ENCODE data around the gene GMNN.
A peak's percentile ranks its signal among the peaks of the same experiment; 100 is the strongest.

Gene GMNN

GRCh38 chr6:24778121-24778520, 3.4 kb downstream of the GMNN start:
- TF ChIP-seq EZH2phosphoT487 (IDR thresholded peaks at IDR 0.05; ENCODE audit: low read depth) = no peak
- no peak for TF ChIP-seq CTCF (IDR thresholded peaks at IDR 0.05; ENCODE audit: low read depth, low read length)
- Histone ChIP-seq H3K79me2 (ENCODE audit: low read length) (peaks cover 76% of the 10 kb centered on the region), H3K27ac (ENCODE audit: low read length) (no peak overlapping the region), H3K9me3 (ENCODE audit: insufficient read depth, low read length) (no peaks in the 10 kb centered on the region), H3K27me3 (ENCODE audit: low read depth, low read length) (no peaks in the 10 kb centered on the region), H4K20me1 (ENCODE audit: insufficient read depth, low read length) (peaks cover 37% of the 10 kb centered on the region), H3K9ac (ENCODE audit: low read length) (no peak overlapping the region), H3K36me3 (replicated peaks; ENCODE audit: low read depth, low read length) (peaks cover 36% of the 10 kb centered on the region), H3K4me1 (ENCODE audit: low read length) (peaks cover 16% of the 10 kb centered on the region), H2AFZ (ENCODE audit: low read depth, low read length) (no peak overlapping the region), H3K4me2 (ENCODE audit: low read length) (0 out of 2 replicates have a peak overlapping the region, but pooled peaks have one; percentile 89), H3K4me3 (ENCODE audit: low read length) (no peak overlapping the region)

GRCh38 chr6:24778878-24779277, 4.1 kb downstream of the GMNN start:
- H3K4me3 ChIP-seq (ENCODE audit: low read length) = no peak overlapping the region
- no peak overlapping the region for H3K27ac ChIP-seq (ENCODE audit: low read length)
- H4K20me1 ChIP-seq (ENCODE audit: insufficient read depth, low read length) = peaks cover 37% of the 10 kb centered on the region
- no peaks in the 10 kb centered on the region for H3K9me3 ChIP-seq (ENCODE audit: insufficient read depth, low read length)
- H3K27me3 ChIP-seq (ENCODE audit: low read depth, low read length) = no peaks in the 10 kb centered on the region
- no peak overlapping the region for H3K9ac ChIP-seq (ENCODE audit: low read length)
- peaks cover 16% of the 10 kb centered on the region for H3K4me1 ChIP-seq (ENCODE audit: low read length)
- TF ChIP-seq CTCF (IDR thresholded peaks at IDR 0.05; ENCODE audit: low read depth, low read length) = no peak
- no peak for TF ChIP-seq EZH2phosphoT487 (IDR thresholded peaks at IDR 0.05; ENCODE audit: low read depth)
- H2AFZ ChIP-seq (ENCODE audit: low read depth, low read length) = no peak overlapping the region
- no peak overlapping the region for H3K4me2 ChIP-seq (ENCODE audit: low read length)
- peaks cover 76% of the 10 kb centered on the region for H3K79me2 ChIP-seq (ENCODE audit: low read length)
- peaks cover 39% of the 10 kb centered on the region for H3K36me3 ChIP-seq (replicated peaks; ENCODE audit: low read depth, low read length)

GRCh38 chr6:24779416-24780016, 4.8 kb downstream of the GMNN start:
- H3K27ac ChIP-seq (ENCODE audit: low read length) = no peak overlapping the region
- no peak overlapping the region for H3K4me2 ChIP-seq (ENCODE audit: low read length)

GRCh38 chr6:24780206-24780605, 5.5 kb downstream of the GMNN start:
- Histone ChIP-seq H2AFZ (ENCODE audit: low read depth, low read length) (no peak overlapping the region), H3K4me2 (ENCODE audit: low read length) (no peak overlapping the region), H3K27ac (ENCODE audit: low read length) (no peak overlapping the region), H3K27me3 (ENCODE audit: low read depth, low read length) (no peaks in the 10 kb centered on the region), H3K79me2 (ENCODE audit: low read length) (peaks cover 72% of the 10 kb centered on the region), H3K9me3 (ENCODE audit: insufficient read depth, low read length) (no peaks in the 10 kb centered on the region), H3K36me3 (replicated peaks; ENCODE audit: low read depth, low read length) (peaks cover 50% of the 10 kb centered on the region), H4K20me1 (ENCODE audit: insufficient read depth, low read length) (peaks cover 37% of the 10 kb centered on the region), H3K4me1 (ENCODE audit: low read length) (peaks cover 13% of the 10 kb centered on the region), H3K9ac (ENCODE audit: low read length) (no peak overlapping the region), H3K4me3 (ENCODE audit: low read length) (no peak overlapping the region)
- TF ChIP-seq CTCF (IDR thresholded peaks at IDR 0.05; ENCODE audit: low read depth, low read length) (no peak), EZH2phosphoT487 (IDR thresholded peaks at IDR 0.05; ENCODE audit: low read depth) (no peak)

More at GRCh38 chr6:24779416-24780016, 4.8 kb downstream of the GMNN start:
- Histone ChIP-seq H3K4me1 (ENCODE audit: low read length) (peaks cover 13% of the 10 kb centered on the region), H3K9ac (ENCODE audit: low read length) (no peak overlapping the region), H3K27me3 (ENCODE audit: low read depth, low read length) (no peaks in the 10 kb centered on the region), H3K4me3 (ENCODE audit: low read length) (no peak overlapping the region), H2AFZ (ENCODE audit: low read depth, low read length) (no peak overlapping the region), H3K9me3 (ENCODE audit: insufficient read depth, low read length) (no peaks in the 10 kb centered on the region), H3K79me2 (ENCODE audit: low read length) (peaks cover 76% of the 10 kb centered on the region), H4K20me1 (ENCODE audit: insufficient read depth, low read length) (peaks cover 37% of the 10 kb centered on the region), H3K36me3 (replicated peaks; ENCODE audit: low read depth, low read length) (peaks cover 44% of the 10 kb centered on the region)
- TF ChIP-seq CTCF (IDR thresholded peaks at IDR 0.05; ENCODE audit: low read depth, low read length) = no peak
- no peak for TF ChIP-seq EZH2phosphoT487 (IDR thresholded peaks at IDR 0.05; ENCODE audit: low read depth)

Measured in OCI-LY3 (cell line).